Peyer's patch (tissue), 4 donors: ENCODE results near the gene CS.

Experiments used
- CTCF ChIP-seq, 6 experiments: fragments of 450-650 bp in 4 of 6; fragments of 200-600 bp in 2 of 6; sonication (generic) in 1 of 6; IDR thresholded peaks; one replicate each; pipeline ENCODE4 v1.5.1; 2017 to 2019; ENCODE audit warnings: antibody characterized with exemption in 6 of 6, mild to moderate bottlenecking in 3 of 6, moderate library complexity in 1 of 6
- POLR2A ChIP-seq, 2 donors: fragments of 450-650 bp; IDR thresholded peaks; one replicate each; pipeline ENCODE4 v1.5.1; 2017; ENCODE audit warnings: antibody characterized with exemption in 2 of 2, mild to moderate bottlenecking in 2 of 2, moderate library complexity in 2 of 2

- TF ChIP-seq POLR2A (IDR thresholded peaks at IDR 0.05): no peak
- TF ChIP-seq CTCF (IDR thresholded peaks at IDR 0.05): no peak
Observed at GRCh38 chr12:56298828-56299227, 1.3 kb downstream of the CS start.
